ENCODE data around the gene SYT5. TPM values are rescaled to one million over a fixed set of nuclear protein-coding genes. Genes with fewer than 3 reads are reported as not detected.

Gene SYT5
- total and polyA plus RNA-seq, 2 experiments from 2014 or later, result 0.98 to 1.4 TPM

DNA sequence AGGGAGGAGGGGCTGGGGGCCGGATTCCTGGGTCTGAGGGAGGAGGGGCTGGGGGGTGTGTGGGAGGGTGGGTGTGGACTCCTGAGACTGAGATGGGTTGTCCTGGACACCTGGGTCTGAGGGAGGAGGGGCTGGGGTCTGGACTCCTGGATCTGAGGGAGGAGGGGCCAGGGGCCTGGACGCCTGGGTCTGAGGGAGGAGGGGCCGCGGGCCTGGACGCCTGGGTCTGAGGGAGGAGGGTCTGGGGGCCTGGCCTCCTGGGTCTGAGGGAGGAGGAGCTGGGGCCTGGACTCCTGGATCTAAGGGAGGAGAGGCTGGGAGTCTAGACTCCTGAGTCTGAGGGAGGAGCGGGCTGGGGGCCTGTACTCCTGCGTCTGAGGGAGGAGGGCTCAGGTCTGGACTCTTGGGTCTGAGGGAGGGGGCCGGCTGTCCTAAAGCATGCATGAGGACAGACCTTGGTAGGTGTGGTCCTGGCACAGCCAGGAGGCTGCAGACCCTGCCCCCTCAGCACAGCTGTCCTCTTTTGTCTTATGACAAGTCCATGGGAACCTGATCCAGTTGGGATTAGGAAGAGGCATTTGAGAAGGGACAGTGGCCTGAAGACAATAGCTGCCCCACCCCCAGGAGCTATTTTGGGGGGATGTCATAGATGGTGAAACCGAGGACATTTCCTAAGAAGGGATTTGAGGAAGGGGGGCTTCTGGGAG, 32.4 kb downstream of the SYT5 start:
- no peaks in the 10 kb centered on the region for H4K20me1 ChIP-seq (ENCODE audit: insufficient read depth, poor library complexity, severe bottlenecking)
- 46% methylated on average over 4 of the region's 9 CpGs for WGBS (ENCODE audit: low lambda C conversion rate, missing lambda C conversion rate)

DNA sequence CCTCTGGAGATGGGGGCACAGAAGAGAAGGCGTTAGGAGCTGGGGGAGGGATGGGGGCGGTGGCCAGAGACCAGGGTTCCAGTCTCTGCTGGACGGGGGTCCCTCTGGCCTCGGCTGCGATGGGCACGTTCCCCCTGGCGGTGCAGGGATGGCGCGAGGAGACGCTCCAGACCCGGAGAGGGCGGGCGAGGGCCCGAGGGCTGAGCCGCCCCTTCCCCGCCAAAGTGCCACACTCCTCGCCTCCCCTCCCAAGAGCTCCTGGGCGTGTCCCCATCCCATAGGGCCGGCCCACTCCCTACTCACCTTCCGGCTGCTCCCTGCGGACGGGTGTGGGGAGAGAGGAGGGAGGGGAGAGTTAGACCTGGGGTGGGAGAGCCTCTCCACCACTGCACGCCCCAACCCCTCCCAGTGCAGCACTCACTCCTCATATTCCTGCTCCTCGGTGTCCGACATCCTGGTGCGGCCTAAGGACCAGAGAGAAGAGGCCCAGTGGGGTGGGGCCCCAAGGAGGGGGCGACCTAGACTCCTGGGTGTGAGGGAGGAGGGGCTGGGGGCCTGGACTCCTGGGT, 33.3 kb downstream of the SYT5 start:
- H3K4me1 ChIP-seq (ENCODE audit: insufficient read depth), result no peaks in the 10 kb centered on the region
- no peaks in the 10 kb centered on the region for H4K20me1 ChIP-seq (ENCODE audit: insufficient read depth, poor library complexity, severe bottlenecking)
- H3K36me3 ChIP-seq (replicated peaks; ENCODE audit: insufficient read depth, low read depth), result no peaks in the 10 kb centered on the region
- H3K27ac ChIP-seq, result no peak overlapping the region
- H3K4me3 ChIP-seq, result no peak overlapping the region
- no peak for TF ChIP-seq EZH2phosphoT487 (IDR thresholded peaks at IDR 0.05; ENCODE audit: low read depth, severe bottlenecking, unreplicated experiment)
- no peak for TF ChIP-seq CTCF (IDR thresholded peaks at IDR 0.05; ENCODE audit: poor library complexity)
- no peak for TF ChIP-seq EZH2 (IDR thresholded peaks at IDR 0.05; ENCODE audit: borderline replicate concordance)
- WGBS (ENCODE audit: low lambda C conversion rate, missing lambda C conversion rate), result 4% methylated on average over 8 of the region's 27 CpGs
- H3K4me2 ChIP-seq, result peak overlapping the region; percentile 73
- H3K9me2 ChIP-seq (replicated peaks; ENCODE audit: insufficient read depth), result no peaks in the 10 kb centered on the region
- H2AFZ ChIP-seq, result no peak overlapping the region
- H3K27me3 ChIP-seq, result peaks cover 62% of the 10 kb centered on the region
- H3K79me2 ChIP-seq, result no peaks in the 10 kb centered on the region
- peak; percentile 44 for DNase-seq (ENCODE audit: low spot score)
- no peaks in the 10 kb centered on the region for H3K9me3 ChIP-seq (ENCODE audit: low read depth)

More for the DNA sequence above, 32.4 kb downstream of the SYT5 start:
- TF ChIP-seq EZH2 (IDR thresholded peaks at IDR 0.05; ENCODE audit: borderline replicate concordance), result no peak
- TF ChIP-seq CTCF (IDR thresholded peaks at IDR 0.05; ENCODE audit: poor library complexity), result no peak
- TF ChIP-seq EZH2phosphoT487 (IDR thresholded peaks at IDR 0.05; ENCODE audit: low read depth, severe bottlenecking, unreplicated experiment), result no peak
- Histone ChIP-seq H3K27ac (no peak overlapping the region), H3K36me3 (replicated peaks; ENCODE audit: insufficient read depth, low read depth) (no peaks in the 10 kb centered on the region), H2AFZ (no peak overlapping the region), H3K9me2 (replicated peaks; ENCODE audit: insufficient read depth) (no peaks in the 10 kb centered on the region), H3K9me3 (ENCODE audit: low read depth) (no peaks in the 10 kb centered on the region), H3K27me3 (peaks cover 57% of the 10 kb centered on the region), H3K4me1 (ENCODE audit: insufficient read depth) (no peaks in the 10 kb centered on the region), H3K4me2 (no peak overlapping the region), H3K79me2 (no peaks in the 10 kb centered on the region), H3K4me3 (no peak overlapping the region)
- DNase-seq (ENCODE audit: low spot score), result no peak

DNA sequence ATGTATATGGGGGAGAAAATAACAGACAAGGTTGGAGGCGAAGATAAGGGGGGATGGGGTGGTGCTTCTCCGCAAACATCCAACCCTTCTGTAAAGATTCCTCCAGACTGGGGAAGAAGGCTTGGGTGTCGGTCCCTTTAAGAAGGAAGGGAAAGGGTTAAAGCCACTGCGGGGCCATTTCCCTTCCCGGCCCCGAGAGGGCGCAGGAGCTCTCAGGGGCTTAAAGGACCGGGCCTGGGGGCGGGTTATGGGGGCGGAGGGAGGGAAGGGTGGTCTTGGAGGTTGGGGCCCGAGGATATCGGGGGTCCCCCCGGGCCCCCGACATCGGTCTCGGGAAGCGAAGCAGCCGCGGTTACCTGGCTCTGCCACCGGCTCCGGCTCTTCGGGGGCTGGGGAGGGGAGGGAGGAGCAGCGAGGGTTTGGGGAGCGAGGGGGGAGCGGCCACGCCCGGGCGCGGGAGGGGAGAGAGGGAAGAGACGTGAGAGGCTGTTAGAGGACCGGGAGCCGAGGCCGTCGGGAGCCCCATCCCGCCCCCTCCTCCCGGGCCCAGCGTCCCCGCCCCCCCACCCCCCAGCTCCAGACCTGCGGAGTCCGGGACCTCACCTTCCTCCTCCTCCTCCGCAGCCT, 33.9 kb downstream of the SYT5 start:
- no peak overlapping the region for H3K27ac ChIP-seq
- H3K9me3 ChIP-seq (ENCODE audit: low read depth), result no peaks in the 10 kb centered on the region
- no peaks in the 10 kb centered on the region for H3K9me2 ChIP-seq (replicated peaks; ENCODE audit: insufficient read depth)
- peak overlapping the region; percentile 73 for H3K4me2 ChIP-seq
- no peaks in the 10 kb centered on the region for H3K79me2 ChIP-seq
- no peak overlapping the region for H2AFZ ChIP-seq
- WGBS (ENCODE audit: low lambda C conversion rate, missing lambda C conversion rate), result 12% methylated on average over 6 of the region's 41 CpGs
- H3K4me3 ChIP-seq, result no peak overlapping the region
- no peaks in the 10 kb centered on the region for H4K20me1 ChIP-seq (ENCODE audit: insufficient read depth, poor library complexity, severe bottlenecking)
- DNase-seq (ENCODE audit: low spot score), result no peak
- TF ChIP-seq EZH2 (IDR thresholded peaks at IDR 0.05; ENCODE audit: borderline replicate concordance), result no peak
- TF ChIP-seq CTCF (IDR thresholded peaks at IDR 0.05; ENCODE audit: poor library complexity), result peak; percentile 57
- TF ChIP-seq EZH2phosphoT487 (IDR thresholded peaks at IDR 0.05; ENCODE audit: low read depth, severe bottlenecking, unreplicated experiment), result peak; percentile 48
- H3K27me3 ChIP-seq, result peaks cover 65% of the 10 kb centered on the region
- no peaks in the 10 kb centered on the region for H3K4me1 ChIP-seq (ENCODE audit: insufficient read depth)
- H3K36me3 ChIP-seq (replicated peaks; ENCODE audit: insufficient read depth, low read depth), result no peaks in the 10 kb centered on the region

Measured in hepatocyte (in vitro differentiated cells).